Measurements from ENCODE around the gene OSBPL5. TPM values are rescaled to one million over a fixed set of nuclear protein-coding genes. Genes with fewer than 3 reads are reported as not detected.

The OSBPL5 gene
- total RNA-seq, 4 donors from 2014 or later: 43.4 to 75.2 (median 56.8) TPM

DNA sequence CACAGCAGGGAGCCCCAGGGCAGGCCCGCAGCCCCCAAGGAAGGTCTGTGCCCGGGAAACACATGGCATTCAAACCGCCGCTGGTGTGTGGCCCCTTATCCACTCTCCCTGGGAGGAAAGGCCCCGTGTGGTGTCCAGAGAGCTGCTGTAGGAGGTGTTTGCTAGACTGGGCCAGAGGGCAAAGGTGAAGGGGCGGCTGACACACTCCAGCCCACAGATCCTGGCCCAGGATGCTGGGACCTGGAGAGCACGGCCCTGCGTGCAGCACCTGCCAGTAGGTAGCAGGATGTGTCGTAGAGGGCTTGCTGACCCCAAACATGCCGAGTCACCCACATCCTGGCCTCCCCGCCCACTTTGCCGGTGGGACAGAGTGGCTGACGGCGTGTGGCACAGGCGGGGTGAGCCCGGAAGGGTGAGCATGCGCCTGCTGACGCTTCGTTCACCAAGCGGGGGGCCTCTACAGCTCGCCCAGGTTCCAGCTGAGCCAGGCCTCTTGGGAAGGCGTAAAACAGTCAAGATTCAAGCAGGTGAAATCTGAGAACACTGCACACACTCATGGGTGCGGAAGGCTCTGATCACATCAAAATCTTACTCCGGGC, 11.0 kb downstream of the OSBPL5 start:
- peak overlapping the region; percentile 79 for H3K27ac ChIP-seq
- no peak for DNase-seq (ENCODE audit: low spot score in 2 of 2)
- H3K27me3 ChIP-seq: no peaks in the 10 kb centered on the region
- no peak overlapping the region for H3K4me3 ChIP-seq
- peaks cover 13% of the 10 kb centered on the region for H3K36me3 ChIP-seq
- WGBS: 79% methylated on average over 13 of the region's 24 CpGs
- H3K9me3 ChIP-seq: no peaks in the 10 kb centered on the region
- peaks cover 69% of the 10 kb centered on the region for H3K4me1 ChIP-seq
- TF ChIP-seq, protein P1, sequence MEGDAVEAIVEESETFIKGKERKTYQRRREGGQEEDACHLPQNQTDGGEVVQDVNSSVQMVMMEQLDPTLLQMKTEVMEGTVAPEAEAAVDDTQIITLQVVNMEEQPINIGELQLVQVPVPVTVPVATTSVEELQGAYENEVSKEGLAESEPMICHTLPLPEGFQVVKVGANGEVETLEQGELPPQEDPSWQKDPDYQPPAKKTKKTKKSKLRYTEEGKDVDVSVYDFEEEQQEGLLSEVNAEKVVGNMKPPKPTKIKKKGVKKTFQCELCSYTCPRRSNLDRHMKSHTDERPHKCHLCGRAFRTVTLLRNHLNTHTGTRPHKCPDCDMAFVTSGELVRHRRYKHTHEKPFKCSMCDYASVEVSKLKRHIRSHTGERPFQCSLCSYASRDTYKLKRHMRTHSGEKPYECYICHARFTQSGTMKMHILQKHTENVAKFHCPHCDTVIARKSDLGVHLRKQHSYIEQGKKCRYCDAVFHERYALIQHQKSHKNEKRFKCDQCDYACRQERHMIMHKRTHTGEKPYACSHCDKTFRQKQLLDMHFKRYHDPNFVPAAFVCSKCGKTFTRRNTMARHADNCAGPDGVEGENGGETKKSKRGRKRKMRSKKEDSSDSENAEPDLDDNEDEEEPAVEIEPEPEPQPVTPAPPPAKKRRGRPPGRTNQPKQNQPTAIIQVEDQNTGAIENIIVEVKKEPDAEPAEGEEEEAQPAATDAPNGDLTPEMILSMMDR (IDR thresholded peaks at IDR 0.05): no peak
- no peak for TF ChIP-seq POLR2A (IDR thresholded peaks at IDR 0.05)
- no peak for TF ChIP-seq POLR2AphosphoS5 (IDR thresholded peaks at IDR 0.05)
- no peak for TF ChIP-seq EP300 (IDR thresholded peaks at IDR 0.05)

DNA sequence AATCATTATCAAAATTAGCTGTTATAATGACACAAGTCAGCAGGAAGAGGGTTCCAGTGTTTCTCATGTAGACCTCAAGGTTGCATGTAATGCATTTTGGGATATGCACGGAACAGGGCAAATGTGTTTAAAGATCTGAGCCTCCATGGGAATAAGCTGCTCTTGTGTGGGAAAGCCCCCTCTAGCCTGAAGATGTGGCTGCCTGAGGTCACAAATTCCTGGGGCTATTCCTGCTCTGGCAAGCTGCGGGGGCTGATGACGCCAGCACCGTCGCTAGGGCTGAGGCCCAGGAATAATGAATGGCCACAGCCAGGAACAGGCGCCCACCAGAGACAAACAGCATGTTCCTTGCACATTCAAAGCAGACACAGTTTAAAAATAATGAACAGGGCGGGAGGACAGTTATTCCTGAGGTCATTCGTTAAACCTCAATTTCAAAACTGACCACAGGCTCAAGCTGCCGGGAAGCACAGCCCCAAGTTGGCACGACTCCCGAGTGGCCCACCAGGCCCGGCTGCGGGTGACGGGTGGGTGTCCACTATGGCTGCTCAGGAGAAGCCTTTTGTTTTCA, 11.7 kb downstream of the OSBPL5 start:
- TF ChIP-seq EP300 (IDR thresholded peaks at IDR 0.05) (no peak), POLR2AphosphoS5 (IDR thresholded peaks at IDR 0.05) (peak in 1 of 3 donors; percentile 21)
- peaks cover 62% of the 10 kb centered on the region for H3K4me1 ChIP-seq
- H3K27ac ChIP-seq: peak overlapping the region; percentile 79
- peaks cover 13% of the 10 kb centered on the region for H3K36me3 ChIP-seq
- H3K4me3 ChIP-seq: no peak overlapping the region
- no peaks in the 10 kb centered on the region for H3K27me3 ChIP-seq
- 47% methylated on average over 14 of the region's 14 CpGs for WGBS
- DNase-seq (ENCODE audit: low spot score in 2 of 2): no peak
- no peaks in the 10 kb centered on the region for H3K9me3 ChIP-seq

DNA sequence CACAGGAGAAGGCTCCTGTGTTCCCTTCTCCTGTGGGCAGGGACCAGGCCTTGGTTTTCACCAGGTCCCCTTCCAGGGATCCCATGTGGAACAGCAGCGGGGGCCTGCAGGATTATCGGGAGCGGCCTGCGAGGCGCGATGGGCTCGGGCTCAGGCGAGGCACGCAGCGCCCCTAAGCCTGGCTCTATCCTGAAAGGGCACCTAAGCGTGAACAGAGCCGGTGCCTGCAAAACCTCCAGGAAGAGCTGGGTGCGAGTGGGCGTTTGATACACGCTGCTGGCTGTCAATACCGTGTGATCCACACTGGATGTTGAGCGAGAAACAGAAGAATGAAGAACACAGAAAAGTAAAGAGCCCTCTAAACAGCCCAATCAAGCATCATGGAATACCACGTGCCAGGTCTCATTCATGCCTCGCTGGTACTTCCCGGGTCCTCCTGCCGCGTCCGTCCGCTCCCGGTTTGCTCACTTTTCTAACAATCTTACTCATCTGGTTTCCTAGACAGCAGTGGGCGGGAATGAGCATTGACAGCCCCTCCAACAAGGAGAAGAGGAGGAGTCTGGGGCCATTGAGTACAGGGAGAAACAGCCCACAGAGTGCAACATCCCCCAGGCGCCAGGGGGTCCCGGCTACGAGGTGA, 12.5 kb downstream of the OSBPL5 start:
- WGBS: 90% methylated on average over 28 of the region's 29 CpGs

DNA sequence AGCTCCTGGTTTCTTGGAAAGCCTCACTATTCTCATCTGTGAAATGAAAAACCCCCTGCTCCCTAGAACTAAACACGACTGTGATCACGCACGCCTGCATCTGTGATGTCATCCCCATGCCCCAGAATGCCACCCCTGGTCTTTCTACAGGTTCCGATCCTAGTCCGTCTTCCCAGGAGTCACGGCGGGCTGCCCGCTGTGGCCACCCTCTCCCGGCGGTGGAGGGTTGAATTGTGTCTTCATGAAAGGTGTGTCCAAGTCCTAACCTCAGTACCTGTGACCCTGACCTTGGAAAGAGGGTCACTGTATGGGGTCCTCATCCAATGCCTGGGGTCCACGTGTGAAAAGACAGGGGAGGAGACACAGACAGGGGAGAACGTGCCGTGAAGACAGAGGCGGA, 14.4 kb downstream of the OSBPL5 start:
- DNase-seq (ENCODE audit: low spot score in 2 of 2): no peak
- peaks cover 11% of the 10 kb centered on the region for H3K36me3 ChIP-seq
- no peak for TF ChIP-seq POLR2A (IDR thresholded peaks at IDR 0.05)
- TF ChIP-seq EP300 (IDR thresholded peaks at IDR 0.05): no peak
- TF ChIP-seq, protein P1 (IDR thresholded peaks at IDR 0.05): no peak
- no peak for TF ChIP-seq POLR2AphosphoS5 (IDR thresholded peaks at IDR 0.05)
- 92% methylated on average over 14 of the region's 14 CpGs for WGBS
- H3K4me1 ChIP-seq: peaks cover 57% of the 10 kb centered on the region
- no peaks in the 10 kb centered on the region for H3K9me3 ChIP-seq
- no peak overlapping the region for H3K27ac ChIP-seq
- no peaks in the 10 kb centered on the region for H3K27me3 ChIP-seq
- no peak overlapping the region for H3K4me3 ChIP-seq

More for the DNA sequence above, 12.5 kb downstream of the OSBPL5 start:
- Histone ChIP-seq H3K4me1 (peaks cover 60% of the 10 kb centered on the region), H3K4me3 (no peak overlapping the region), H3K27ac (no peak overlapping the region), H3K36me3 (peaks cover 9% of the 10 kb centered on the region), H3K9me3 (no peaks in the 10 kb centered on the region), H3K27me3 (no peaks in the 10 kb centered on the region)
- DNase-seq (ENCODE audit: low spot score in 2 of 2): no peak
- TF ChIP-seq POLR2A (IDR thresholded peaks at IDR 0.05): no peak
- TF ChIP-seq POLR2AphosphoS5 (IDR thresholded peaks at IDR 0.05): no peak
- TF ChIP-seq EP300 (IDR thresholded peaks at IDR 0.05): no peak
- TF ChIP-seq, protein P1 (IDR thresholded peaks at IDR 0.05): no peak

DNA sequence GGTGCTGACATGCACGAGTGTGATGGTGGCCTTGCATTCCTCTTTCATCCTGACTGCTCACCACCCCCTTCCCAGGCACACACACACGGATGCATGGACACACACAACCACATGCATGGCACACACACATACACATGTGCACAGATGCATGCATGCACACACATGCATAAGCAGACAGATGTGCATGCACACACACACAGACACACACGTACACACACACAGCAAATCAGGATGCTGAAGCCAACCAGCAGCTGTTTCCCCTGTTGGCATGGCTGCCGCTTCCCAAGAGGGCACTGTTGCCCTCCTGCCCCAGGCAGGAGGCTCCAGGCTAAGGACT, 15.3 kb downstream of the OSBPL5 start:
- Histone ChIP-seq H3K27me3 (no peaks in the 10 kb centered on the region), H3K27ac (no peak overlapping the region), H3K4me1 (peaks cover 54% of the 10 kb centered on the region), H3K9me3 (no peaks in the 10 kb centered on the region), H3K4me3 (no peak overlapping the region), H3K36me3 (peaks cover 15% of the 10 kb centered on the region)
- TF ChIP-seq EP300 (IDR thresholded peaks at IDR 0.05): no peak
- TF ChIP-seq POLR2AphosphoS5 (IDR thresholded peaks at IDR 0.05): no peak
- TF ChIP-seq, protein P1 (IDR thresholded peaks at IDR 0.05): no peak
- TF ChIP-seq POLR2A (IDR thresholded peaks at IDR 0.05): no peak
- DNase-seq (ENCODE audit: low spot score in 2 of 2): no peak
- whole genome bisulfite sequencing: 65% methylated on average over 2 of the region's 4 CpGs
